NCI-H510A (cell line): ENCODE results near the gene GPX2.

Experiments
- DNase-seq: peaks from one replicate; lab custom pipeline; 2025; lab: John Stamatoyannopoulos, UW

Gene GPX2

DNA sequence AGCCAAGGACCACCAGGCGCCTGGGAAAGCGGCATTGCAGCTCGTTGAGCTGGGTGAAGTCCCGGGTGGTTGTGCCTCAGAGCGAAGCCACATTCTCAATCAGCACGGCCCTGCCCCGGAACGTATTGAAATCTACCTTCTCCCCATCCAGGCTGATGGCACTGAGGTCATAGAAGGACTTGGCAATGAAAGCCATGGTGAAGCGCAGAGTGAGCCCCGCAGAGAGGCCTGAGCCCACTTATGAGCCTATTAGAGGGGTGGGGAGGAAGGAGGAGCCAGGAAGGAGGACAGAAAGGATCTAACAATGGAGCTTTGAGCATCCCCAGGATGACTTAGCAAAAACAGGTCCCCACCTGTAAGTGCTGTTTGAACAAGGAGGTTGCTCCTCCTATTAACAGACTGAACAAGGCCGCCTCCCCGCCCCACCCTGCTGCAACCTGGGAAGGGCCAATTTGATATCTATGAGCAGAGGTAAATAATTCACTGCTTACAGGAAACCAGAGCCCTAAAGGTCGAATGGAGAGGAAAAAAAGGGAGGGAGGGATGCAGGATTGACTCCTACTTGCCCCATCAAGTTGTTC is at the start of gene GPX2:
Gene GPX2, minus strand, starts transcription at position 215 of the 581 bp plus-strand sequence. Its CDS starts 19 bp downstream, at position 196.
- DNase-seq = peak; percentile 94

- DNase-seq = no peak
Observed at GRCh38 chr14:64990939-64991338, 48.4 kb upstream of the GPX2 start.

DNA sequence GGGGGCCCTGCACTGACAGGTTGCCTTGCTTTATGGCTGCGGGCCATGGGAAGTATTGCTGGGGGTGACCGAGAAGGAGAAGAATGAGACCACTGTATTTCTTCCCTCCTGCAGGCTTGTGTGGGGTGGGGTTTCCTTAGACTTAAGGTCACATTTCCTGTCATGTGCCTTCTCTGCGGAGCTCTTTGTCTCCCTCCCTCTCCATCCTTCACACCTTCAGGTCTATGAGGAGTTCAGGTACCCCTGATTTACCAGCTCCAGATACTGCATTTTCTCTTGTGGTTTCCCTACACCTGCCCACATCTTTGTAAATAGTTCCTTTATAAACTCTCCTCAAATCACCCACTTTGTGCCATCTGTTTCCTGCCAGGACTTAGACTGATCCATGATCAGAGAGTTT is 47.8 kb upstream of the GPX2 start:
- no peak for DNase-seq

- DNase-seq = no peak
Observed at GRCh38 chr14:64987438-64987767, 44.9 kb upstream of the GPX2 start.

DNA sequence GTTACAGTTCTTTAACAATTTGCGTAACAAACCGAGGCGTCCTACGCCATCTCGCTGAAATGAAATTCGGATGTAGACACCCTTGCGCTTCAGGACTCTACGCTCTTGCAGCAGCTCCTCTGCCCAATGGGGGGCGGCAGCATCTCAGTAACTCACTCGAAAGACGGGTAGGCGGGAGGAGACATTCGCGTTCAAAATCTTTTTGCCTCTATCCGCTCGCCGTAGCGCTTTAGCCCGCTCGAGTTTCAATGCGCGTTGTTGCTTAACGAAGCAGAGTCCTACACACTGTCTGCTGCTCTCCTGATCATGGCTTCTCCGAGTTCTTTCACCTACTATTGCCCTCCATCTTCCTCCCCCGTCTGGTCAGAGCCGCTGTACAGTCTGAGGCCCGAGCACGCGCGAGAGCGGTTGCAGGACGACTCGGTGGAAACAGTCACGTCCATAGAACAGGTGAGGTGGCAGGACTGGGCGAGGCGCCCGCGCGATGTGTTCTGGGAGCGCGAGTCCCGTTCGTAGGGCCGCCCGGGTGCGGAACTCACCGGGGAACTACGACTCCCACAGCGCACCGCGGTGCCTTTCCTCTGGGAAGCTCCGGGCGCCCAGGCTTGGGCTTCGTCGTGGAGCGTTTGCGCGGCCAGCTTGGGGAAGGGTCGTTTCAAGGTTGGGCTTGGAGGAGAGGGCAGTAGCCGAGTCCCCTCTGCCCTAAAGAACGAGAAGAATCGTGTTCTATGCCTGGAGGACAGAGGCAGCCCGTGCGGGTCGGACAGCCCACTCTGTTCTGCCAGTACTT is 44.3 kb upstream of the GPX2 start, which contains the start of gene FNTB:
Gene FNTB, plus strand, starts transcription at position 248 of the 790 bp plus-strand sequence. Its CDS starts 59 bp downstream, at position 307.
- peak; percentile 93 for DNase-seq

GRCh38 chr14:64983439-64984310 is 41.1 kb upstream of the GPX2 start:
- no peak for DNase-seq

DNA sequence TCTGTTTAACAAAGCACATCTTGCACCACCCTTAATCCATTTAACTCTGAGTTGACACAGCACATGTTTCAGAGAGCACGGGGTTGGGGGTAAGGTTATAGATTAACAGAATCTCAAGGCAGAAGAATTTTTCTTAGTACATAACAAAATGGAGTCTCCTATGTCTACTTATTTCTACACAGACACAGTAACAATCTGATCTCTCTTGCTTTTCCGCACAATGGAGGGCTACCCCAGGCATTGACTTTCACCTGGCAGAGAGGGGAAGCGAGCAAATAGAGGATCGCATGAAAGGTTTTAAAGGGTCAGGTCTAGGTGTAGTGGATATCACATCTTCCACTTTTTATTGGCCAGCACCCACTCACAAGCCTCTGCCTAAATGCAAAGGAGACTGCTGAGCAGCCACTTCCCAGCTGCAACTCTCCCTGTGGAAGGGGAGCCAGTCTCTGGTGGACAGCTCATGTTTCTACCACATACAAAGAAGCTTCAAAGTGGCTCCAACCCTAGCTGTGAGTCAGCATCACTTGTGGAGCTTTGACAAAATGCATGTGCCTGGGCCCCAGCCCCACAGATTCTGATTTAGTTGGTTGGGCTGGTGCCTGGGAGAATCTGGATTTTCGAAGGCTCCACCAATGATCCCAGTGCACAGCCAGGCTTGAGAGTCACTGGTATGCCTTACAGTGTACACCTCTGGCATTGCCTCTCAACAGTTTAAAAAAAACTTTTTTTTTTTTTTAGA is 37.0 kb upstream of the GPX2 start:
- DNase-seq = no peak

- DNase-seq = no peak
Observed at GRCh38 chr14:64974563-64974962, 32.0 kb upstream of the GPX2 start.

- no peak for DNase-seq
Observed at GRCh38 chr14:64973826-64974225, 31.3 kb upstream of the GPX2 start.

- DNase-seq = no peak
Observed at GRCh38 chr14:64973026-64973442, 30.5 kb upstream of the GPX2 start.

DNA sequence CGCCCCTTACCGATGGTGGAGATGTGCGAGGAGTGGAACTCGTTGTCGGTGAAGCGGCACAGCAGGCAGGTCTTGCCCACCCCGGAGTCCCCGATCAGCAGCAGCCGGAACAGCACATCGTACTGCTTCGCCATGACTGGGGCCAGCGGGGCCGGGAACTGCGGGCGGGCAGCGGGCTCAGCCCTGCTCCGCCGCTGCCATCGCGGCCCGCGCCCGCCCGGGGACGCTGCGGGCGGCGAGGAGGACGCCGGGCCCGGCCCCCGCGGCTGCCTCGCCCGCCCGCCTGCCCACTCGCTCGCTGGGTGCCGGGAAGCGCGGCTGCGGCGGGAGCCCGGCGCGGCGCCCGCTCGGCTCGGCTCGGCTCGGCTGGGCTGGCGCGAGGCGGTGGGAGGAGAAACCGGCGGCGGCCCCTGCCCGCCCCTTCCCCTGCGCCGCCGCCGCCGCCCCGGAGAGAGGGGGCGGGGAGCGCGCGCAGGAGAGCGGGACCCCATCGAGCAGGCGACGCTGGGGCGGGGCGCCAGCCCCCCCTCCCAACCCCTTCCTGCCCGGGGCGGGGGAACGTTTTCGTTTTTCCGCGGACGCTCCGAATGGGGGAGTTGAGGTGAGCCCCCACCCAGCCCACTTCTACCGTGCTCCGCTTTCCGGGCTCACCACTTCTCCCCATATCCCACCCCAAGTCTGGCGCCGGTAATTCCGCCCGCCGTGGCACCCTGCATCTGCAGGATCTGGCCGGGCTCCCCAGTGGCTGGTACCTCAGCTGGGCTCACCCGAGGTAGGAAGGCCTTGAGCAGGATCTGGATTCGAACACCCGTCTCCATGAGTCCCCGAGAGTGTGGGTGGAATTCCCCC is 29.6 kb upstream of the GPX2 start, which contains the start of gene RAB15:
Gene RAB15, minus strand, starts transcription at position 394 of the 849 bp plus-strand sequence. Its CDS starts 260 bp downstream, at position 134.
- DNase-seq = no peak

DNA sequence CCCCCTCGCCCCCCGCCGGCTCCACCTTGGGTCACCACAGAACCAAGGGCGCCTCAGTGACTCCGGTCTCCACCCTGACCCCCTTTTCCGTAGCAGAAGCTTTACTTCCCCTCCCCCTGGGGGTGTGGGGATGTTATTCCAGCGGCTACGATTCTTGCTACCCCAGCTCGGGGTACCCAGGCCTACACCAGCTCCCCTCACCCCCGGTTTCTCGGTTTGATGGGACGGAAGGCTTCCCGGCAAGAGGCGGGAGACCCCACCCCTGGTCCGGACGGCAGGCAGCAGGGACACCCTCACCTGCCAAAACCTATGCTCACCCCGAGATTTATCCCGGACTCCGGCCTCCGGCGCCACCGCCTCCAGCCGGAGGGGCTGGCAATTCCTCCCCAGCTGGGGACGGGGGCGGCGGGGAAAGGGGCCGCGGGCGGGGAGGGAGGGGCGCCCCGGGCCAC is 29.0 kb upstream of the GPX2 start:
- DNase-seq = no peak

GRCh38 chr14:64970776-64971477 is 28.4 kb upstream of the GPX2 start:
- no peak for DNase-seq

- no peak for DNase-seq
Observed at GRCh38 chr14:64970041-64970440, 27.5 kb upstream of the GPX2 start.

- no peak for DNase-seq
Observed at GRCh38 chr14:64968651-64969050, 26.1 kb upstream of the GPX2 start.

DNA sequence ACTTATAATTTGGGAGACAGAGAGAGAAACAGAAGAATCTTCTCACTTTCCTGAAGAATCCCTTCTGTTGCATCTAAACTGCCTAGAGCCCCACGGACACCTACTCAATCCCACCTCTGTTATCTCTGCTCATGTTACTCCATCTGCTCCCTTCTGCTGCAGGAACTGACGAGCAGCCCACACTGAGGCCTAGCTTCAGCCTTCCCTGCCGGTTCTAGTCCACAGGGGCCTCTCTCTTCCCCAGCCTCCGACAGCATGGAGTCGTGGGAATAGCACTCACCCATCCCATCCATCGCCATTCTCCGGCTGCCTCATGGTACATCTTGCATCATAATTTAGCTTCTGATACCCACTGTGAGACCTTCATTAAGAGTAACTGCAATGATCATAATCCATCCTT is 25.6 kb upstream of the GPX2 start:
- DNase-seq = no peak

- peak; percentile 31 for DNase-seq
Observed at GRCh38 chr14:64966976-64967375, 24.4 kb upstream of the GPX2 start.

DNA sequence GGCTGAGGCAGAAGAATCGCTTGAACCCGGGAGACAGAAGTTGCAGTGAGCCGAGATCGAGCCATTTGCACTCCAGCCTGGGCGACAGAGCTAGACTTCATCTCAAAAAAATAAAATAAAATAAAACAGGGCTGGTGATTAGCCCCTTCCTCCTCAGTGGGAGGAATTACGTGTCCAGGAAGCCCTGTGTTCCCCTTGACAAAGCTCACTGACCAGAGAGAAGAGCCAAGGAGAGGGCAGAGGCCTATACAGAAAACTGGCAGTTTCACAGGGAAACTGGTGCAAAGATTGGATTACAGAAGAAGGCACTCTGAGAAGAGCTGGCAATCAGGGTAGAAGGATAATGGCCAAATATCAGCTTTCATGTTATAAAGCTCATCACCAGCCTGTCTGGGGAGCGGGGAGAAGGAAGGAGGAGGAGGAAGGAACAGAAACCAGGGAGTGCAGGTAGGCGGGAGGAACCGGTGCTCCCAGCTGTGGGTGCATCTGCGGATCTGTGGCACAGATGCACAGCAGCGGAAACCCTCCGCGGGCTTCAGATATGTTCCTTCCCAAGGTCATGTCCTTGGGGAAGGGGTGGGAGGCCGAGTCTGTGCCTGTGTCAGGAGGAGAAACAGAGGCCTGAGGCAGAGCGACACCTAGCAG is 22.9 kb upstream of the GPX2 start:
- DNase-seq = no peak

GRCh38 chr14:64963611-64964010 is 21.1 kb upstream of the GPX2 start:
- DNase-seq = no peak
